Panc1 (cell line): Measurements from ENCODE around the gene DPYSL3. TPM values are rescaled to one million over a fixed set of nuclear protein-coding genes. Genes with fewer than 3 reads are reported as not detected.

ENCODE experiments used
- ATAC-seq: fragments of 200-7000 bp; cut with Tn5 transposase; 2 replicates; pipeline ENCODE4 v1.9.1; 2020; ENCODE audit warnings: mild to moderate bottlenecking, moderate library complexity
- BruUV-seq: library from RNA; stranded (reverse); fragments of 400-500 nt; replicated peaks from 2 replicates; lab custom pipeline; 2021; lab: Mats Ljungman, UMichigan
- CTCF ChIA-PET: fragments of 300-600 bp; sonication (Branson Sonifier 250); formaldehyde crosslinking; loops from one replicate; lab custom pipeline; 2022; ENCODE audit warnings: antibody characterized with exemption; lab: Charles Lee
- POLR2A ChIA-PET: fragments of 300-600 bp; sonication (Branson Sonifier 250); formaldehyde crosslinking; loops from one replicate; lab custom pipeline; 2022; ENCODE audit warnings: antibody characterized with exemption; lab: Charles Lee
- DNase-seq: peaks from one replicate; pipeline ENCODE4 v3.0.0-alpha.2; 2010; ENCODE audit warnings: low read depth, low spot score
- H3K27ac ChIP-seq: 2 replicates; pipeline ENCODE4 v1.5.1; 2011; ENCODE audit warnings: mild to moderate bottlenecking, low read length, inconsistent platforms
- H3K27me3 ChIP-seq: fragments of 200-500 bp; sonication (Bioruptor generic); 2 replicates; pipeline ENCODE4 v1.6.0; 2014; ENCODE audit warnings: low read length, inconsistent platforms; ENCODE audit not compliant: control insufficient read depth, insufficient read depth
- H3K36me3 ChIP-seq: fragments of 200-500 bp; sonication (Bioruptor generic); 2 replicates; pipeline ENCODE4 v1.5.1; 2014; ENCODE audit warnings: inconsistent platforms, mild to moderate bottlenecking, low read length, moderate library complexity; ENCODE audit not compliant: control insufficient read depth, insufficient read depth
- H3K4me1 ChIP-seq: 2 replicates; pipeline ENCODE4 v1.5.1; 2011; ENCODE audit warnings: inconsistent platforms, mild to moderate bottlenecking, low read length, moderate library complexity; ENCODE audit not compliant: control insufficient read depth, insufficient read depth
- H3K4me3 ChIP-seq, 2 experiments: 2 replicates each; pipeline ENCODE4 v1.5.1; 2011 to 2012; ENCODE audit warnings: low read depth in 2 of 2, low read length in 2 of 2, mild to moderate bottlenecking in 2 of 2, inconsistent platforms in 1 of 2, moderate library complexity in 1 of 2
- H3K9me3 ChIP-seq: fragments of 200-500 bp; sonication (Bioruptor generic); 2 replicates; pipeline ENCODE4 v1.5.1; 2014; ENCODE audit warnings: low read depth, mild to moderate bottlenecking, inconsistent platforms, low read length, moderate library complexity; ENCODE audit not compliant: control insufficient read depth, insufficient read depth
- POLR2AphosphoS5 ChIP-seq: IDR thresholded peaks from 2 replicates; pipeline ENCODE4 v1.6.1; 2012; ENCODE audit warnings: mild to moderate bottlenecking, low read depth, low read length, moderate library complexity
- SIN3A ChIP-seq: IDR thresholded peaks from 2 replicates; pipeline ENCODE4 v1.6.1; 2012; ENCODE audit warnings: low read depth, mild to moderate bottlenecking, low read length, moderate library complexity, borderline replicate concordance; ENCODE audit not compliant: insufficient read depth
- TCF7L2 ChIP-seq: IDR thresholded peaks from 2 replicates; pipeline ENCODE4 v1.6.1; 2011; ENCODE audit warnings: mild to moderate bottlenecking, low read depth, low read length, inconsistent platforms
- in situ Hi-C: cut with HindIII; loops from 2 replicates; pipeline ENCODE4 v1.10.0; 2016; ENCODE audit warnings: low sequenced_read_pairs, low pct_unique_long_range_greater_than_20kb
- intact Hi-C: fragments of 100-400 bp; cut with micrococcal nuclease; formaldehyde crosslinking; loops from one replicate; pipeline ENCODE4 v1.10.0; 2022; ENCODE audit not compliant: unreplicated experiment
- total RNA-seq: library from RNA; stranded (reverse); gene quantifications from one replicate; pipeline ENCODE4 v1.2.1, GENCODE V29; 2021; ENCODE audit not compliant: unreplicated experiment
- TF ChIP-seq, protein P1 (sequence below), 2 experiments: IDR thresholded peaks; 2 replicates each; pipeline ENCODE4 v1.6.1; 2011 to 2012; ENCODE audit warnings: low read depth in 2 of 2, control low read depth in 1 of 2, low read length in 1 of 2, mild to moderate bottlenecking in 1 of 2, moderate library complexity in 1 of 2; ENCODE audit not compliant: insufficient read depth in 1 of 2
- TF ChIP-seq, protein P2 (sequence below): fragments of 450-650 bp; IDR thresholded peaks from 2 replicates; pipeline ENCODE4 v1.5.1; 2017; ENCODE audit warnings: mild to moderate bottlenecking

Gene DPYSL3
- total RNA-seq, 1 experiment from 2014 or later: 1.1 TPM

DNA sequence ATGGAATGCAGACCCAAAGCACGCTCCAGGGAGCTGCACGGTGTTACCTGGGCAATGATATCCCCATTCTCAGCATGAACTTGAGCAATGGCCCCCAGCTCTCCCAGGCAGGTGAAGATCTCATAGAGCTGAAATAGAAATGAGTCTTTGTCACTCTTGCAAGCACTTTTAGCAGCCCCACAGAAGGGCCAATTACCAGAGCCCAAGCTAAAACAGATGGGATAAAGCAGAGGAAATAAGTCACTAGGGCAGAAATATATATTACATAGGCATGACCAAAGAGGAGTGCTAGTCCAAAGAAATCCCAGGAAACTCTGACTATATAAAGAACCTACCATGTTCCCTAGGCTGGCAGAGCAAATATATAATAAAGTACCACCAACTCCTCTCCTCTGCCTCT lies 97.3 kb downstream of the DPYSL3 start:
- Histone ChIP-seq H3K4me1 (no peaks in the 10 kb centered on the region), H3K9me3 (no peaks in the 10 kb centered on the region), H3K36me3 (no peaks in the 10 kb centered on the region), H3K27me3 (peaks cover 2% of the 10 kb centered on the region; the same call in 1 of the 2 replicates), H3K4me3 (no peak overlapping the region), H3K27ac (no peak overlapping the region)
- no TSS peak for BruUV-seq
- POLR2A ChIA-PET: no interaction called here
- DNase-seq (no peak), ATAC-seq (no peak)
- intact Hi-C loops: no loop called here
- TF ChIP-seq SIN3A: no peak
- TF ChIP-seq POLR2AphosphoS5: no peak
- TF ChIP-seq TCF7L2: no peak
- TF ChIP-seq, protein P1, sequence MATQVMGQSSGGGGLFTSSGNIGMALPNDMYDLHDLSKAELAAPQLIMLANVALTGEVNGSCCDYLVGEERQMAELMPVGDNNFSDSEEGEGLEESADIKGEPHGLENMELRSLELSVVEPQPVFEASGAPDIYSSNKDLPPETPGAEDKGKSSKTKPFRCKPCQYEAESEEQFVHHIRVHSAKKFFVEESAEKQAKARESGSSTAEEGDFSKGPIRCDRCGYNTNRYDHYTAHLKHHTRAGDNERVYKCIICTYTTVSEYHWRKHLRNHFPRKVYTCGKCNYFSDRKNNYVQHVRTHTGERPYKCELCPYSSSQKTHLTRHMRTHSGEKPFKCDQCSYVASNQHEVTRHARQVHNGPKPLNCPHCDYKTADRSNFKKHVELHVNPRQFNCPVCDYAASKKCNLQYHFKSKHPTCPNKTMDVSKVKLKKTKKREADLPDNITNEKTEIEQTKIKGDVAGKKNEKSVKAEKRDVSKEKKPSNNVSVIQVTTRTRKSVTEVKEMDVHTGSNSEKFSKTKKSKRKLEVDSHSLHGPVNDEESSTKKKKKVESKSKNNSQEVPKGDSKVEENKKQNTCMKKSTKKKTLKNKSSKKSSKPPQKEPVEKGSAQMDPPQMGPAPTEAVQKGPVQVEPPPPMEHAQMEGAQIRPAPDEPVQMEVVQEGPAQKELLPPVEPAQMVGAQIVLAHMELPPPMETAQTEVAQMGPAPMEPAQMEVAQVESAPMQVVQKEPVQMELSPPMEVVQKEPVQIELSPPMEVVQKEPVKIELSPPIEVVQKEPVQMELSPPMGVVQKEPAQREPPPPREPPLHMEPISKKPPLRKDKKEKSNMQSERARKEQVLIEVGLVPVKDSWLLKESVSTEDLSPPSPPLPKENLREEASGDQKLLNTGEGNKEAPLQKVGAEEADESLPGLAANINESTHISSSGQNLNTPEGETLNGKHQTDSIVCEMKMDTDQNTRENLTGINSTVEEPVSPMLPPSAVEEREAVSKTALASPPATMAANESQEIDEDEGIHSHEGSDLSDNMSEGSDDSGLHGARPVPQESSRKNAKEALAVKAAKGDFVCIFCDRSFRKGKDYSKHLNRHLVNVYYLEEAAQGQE (IDR thresholded peaks at IDR 0.05; ENCODE audit: insufficient read depth in 1 of 2, low read depth in 2 of 2, low read length in 1 of 2): no peak
- TF ChIP-seq, protein P2, sequence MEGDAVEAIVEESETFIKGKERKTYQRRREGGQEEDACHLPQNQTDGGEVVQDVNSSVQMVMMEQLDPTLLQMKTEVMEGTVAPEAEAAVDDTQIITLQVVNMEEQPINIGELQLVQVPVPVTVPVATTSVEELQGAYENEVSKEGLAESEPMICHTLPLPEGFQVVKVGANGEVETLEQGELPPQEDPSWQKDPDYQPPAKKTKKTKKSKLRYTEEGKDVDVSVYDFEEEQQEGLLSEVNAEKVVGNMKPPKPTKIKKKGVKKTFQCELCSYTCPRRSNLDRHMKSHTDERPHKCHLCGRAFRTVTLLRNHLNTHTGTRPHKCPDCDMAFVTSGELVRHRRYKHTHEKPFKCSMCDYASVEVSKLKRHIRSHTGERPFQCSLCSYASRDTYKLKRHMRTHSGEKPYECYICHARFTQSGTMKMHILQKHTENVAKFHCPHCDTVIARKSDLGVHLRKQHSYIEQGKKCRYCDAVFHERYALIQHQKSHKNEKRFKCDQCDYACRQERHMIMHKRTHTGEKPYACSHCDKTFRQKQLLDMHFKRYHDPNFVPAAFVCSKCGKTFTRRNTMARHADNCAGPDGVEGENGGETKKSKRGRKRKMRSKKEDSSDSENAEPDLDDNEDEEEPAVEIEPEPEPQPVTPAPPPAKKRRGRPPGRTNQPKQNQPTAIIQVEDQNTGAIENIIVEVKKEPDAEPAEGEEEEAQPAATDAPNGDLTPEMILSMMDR: no peak
- in situ Hi-C loops: no loop called here
- CTCF ChIA-PET: no interaction called here

DNA sequence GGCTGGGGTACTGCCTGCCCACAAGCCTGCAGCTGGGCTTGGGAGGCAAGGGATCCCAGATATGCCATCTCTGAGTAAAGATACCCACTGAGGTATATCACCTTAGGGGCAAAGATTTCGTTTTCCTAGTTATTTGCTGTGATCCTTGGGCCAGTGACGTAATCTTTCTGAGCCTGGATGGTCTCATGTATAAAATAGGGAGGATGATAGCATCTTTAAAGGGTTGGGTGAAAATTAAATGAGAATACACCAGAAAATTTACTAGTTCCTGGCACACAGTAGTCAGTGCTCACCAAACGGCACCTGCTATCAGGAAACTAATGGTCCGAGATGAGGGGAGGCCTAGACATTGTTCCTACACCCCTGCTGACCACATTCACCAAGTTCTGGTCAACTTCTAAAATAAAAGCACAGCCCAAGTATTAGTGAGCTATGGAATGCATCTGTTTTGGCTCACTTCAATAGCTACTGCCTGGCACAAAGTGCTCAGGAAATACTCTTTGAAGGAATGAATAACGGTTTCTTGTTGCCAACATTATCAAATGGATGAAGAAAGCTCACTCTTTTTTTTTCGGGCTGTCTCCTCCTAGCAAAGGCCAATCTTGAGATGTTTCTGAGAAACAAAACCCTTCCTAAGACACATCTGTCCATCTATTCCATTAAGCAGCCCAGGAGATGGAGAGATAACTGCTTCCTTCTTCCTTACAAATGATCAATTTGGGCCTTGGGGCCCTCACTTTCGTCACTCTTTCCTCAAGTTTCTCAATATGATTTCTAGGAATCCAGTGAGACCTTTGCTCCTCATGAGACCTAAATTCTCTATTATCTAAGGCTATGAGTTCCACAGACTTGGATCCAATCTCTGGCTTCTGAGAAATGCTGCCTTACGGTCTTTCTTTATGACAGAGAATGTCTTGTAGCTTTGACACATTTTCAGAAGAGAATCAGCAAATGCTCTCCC lies 98.2 kb downstream of the DPYSL3 start:
- CTCF ChIA-PET: no interaction called here
- TF ChIP-seq TCF7L2: no peak
- TF ChIP-seq, protein P2: no peak
- TF ChIP-seq SIN3A: no peak
- Histone ChIP-seq H3K27me3 (peaks cover 2% of the 10 kb centered on the region; the same call in 1 of the 2 replicates), H3K27ac (no peak overlapping the region), H3K4me3 (no peak overlapping the region), H3K9me3 (no peaks in the 10 kb centered on the region), H3K4me1 (no peaks in the 10 kb centered on the region), H3K36me3 (no peaks in the 10 kb centered on the region)
- BruUV-seq: no TSS peak
- POLR2A ChIA-PET: no interaction called here
- in situ Hi-C loops (no loop called here), intact Hi-C loops (no loop called here)
- no peak for DNase-seq
- no peak for ATAC-seq
